Vagina (tissue), 2 donors: ENCODE data around the gene MBP.

Experiments
- CTCF ChIP-seq, 3 experiments: fragments of 450-650 bp in 2 of 3; fragments of 200-600 bp in 1 of 3; sonication (generic) in 1 of 3; IDR thresholded peaks; one replicate each; pipeline ENCODE4 v1.5.1; 2017 to 2019; ENCODE audit warnings: antibody characterized with exemption in 3 of 3, mild to moderate bottlenecking in 2 of 3, moderate library complexity in 2 of 3
- POLR2A ChIP-seq, 2 donors: fragments of 450-650 bp; IDR thresholded peaks; one replicate each; pipeline ENCODE4 v1.6.1; 2017; ENCODE audit warnings: antibody characterized with exemption in 2 of 2, mild to moderate bottlenecking in 2 of 2, moderate library complexity in 2 of 2
- POLR2AphosphoS5 ChIP-seq, 2 donors: sonication (generic); formaldehyde crosslinking; IDR thresholded peaks; one replicate each; pipeline ENCODE4 v1.9.0; 2017; ENCODE audit warnings: antibody characterized with exemption in 2 of 2, mild to moderate bottlenecking in 2 of 2, low read depth in 1 of 2; ENCODE audit not compliant: insufficient read depth in 1 of 2

DNA sequence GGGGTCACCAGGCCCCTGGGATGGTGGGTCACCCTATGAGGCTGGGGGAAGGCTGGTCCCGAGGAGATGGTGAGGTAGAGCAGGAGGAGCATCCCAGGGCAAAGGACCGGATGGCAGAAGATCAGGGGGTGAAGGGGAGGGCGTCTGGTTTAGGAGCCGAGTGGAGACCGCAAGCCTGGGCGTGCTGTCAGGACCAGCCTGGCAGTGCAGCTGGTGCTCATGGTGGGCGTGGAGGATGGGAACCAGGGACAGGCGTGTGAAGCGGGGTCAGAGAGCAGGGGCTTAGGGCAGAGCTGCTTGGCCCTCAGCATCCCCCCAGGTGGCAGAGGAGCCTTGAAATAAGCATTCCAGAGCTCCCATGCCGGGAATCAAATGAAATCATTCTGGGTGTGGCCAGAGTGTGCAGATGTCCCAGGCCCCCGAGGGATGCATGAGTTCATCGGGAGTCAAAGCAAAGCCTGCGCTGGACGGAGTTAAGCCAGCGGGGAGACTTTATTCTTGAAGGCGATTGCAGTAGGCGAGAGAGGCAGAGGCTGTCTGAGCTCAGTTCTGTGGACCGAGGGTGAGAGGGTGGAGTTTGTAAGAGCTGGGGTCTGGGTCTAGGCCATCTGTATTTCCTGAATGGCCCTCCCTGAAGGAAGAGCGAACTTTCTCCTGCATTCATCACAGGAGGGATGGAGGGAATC, 33.1 kb upstream of the MBP start:
- TF ChIP-seq CTCF (IDR thresholded peaks at IDR 0.05) (no peak), POLR2AphosphoS5 (IDR thresholded peaks at IDR 0.05; ENCODE audit: insufficient read depth in 1 of 2, low read depth in 1 of 2) (no peak), POLR2A (IDR thresholded peaks at IDR 0.05) (no peak)
